ENCODE results near the gene RAB4A. TPM values are rescaled to one million over a fixed set of nuclear protein-coding genes. Genes with fewer than 3 reads are reported as not detected.
"Not testable (repeated sequence)": the region's sequence is repeated elsewhere in the genome, so short reads cannot be mapped to it uniquely, and the experiment has no call there.

The RAB4A gene
- total RNA-seq, 3 donors from 2014 or later (not counting 1 experiment from before 2014, with no cell fraction given), result 31.2 to 47.1 (median 31.6) TPM

DNA sequence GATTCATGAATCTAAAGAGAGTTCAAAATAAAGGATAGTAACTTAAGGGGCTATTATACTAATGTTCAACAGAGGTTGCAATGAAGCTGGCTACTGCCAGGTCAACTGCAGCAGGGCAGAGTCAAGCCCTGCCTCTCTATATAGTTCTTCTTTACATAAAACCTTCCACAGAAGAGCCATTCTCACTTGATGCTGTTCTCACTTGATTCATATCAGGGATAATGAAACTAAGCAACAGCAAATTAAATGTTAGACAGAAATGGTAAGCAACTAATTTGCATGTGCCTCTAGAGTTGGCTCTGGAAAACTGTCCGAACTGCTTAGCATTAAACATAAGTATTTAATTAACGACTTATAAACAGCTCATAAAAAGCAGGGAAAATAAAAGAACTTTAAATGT, 54.5 kb downstream of the RAB4A start:
- Histone ChIP-seq H3K4me1 (ENCODE audit: control insufficient read depth, insufficient read depth, low read length) (no peaks in the 10 kb centered on the region), H3K27ac (ENCODE audit: low read length) (no peak overlapping the region), H3K36me3 (ENCODE audit: control insufficient read depth, insufficient read depth, low read length) (peaks cover 20% of the 10 kb centered on the region), H3K4me3 (ENCODE audit: low read length) (no peak overlapping the region), H3K27me3 (ENCODE audit: control insufficient read depth, insufficient read depth, low read length) (no peaks in the 10 kb centered on the region), H3K9me3 (ENCODE audit: control insufficient read depth, insufficient read depth, low read length) (no peaks in the 10 kb centered on the region)
- peak overlapping the region; percentile 48 to 86 for H3K27ac Mint-ChIP-seq
- H3K27me3 Mint-ChIP-seq (ENCODE audit: low read depth in 2 of 2), result no peaks in the 10 kb centered on the region
- peak in 2 of 3 donors; percentile 45 to 52 for ATAC-seq
- WGBS (ENCODE audit: insufficient coverage), result 83% methylated on average over 2 of the region's 2 CpGs
- peaks cover 8% of the 10 kb centered on the region for H3K36me3 Mint-ChIP-seq
- H3K4me3 Mint-ChIP-seq, result peak overlapping the region; percentile 62
- H3K9me3 Mint-ChIP-seq, result no peaks in the 10 kb centered on the region
- TF ChIP-seq CTCF (IDR thresholded peaks at IDR 0.05), result no peak
- intact Hi-C loops (cut with micrococcal nuclease), result no loop called here
- H3K4me1 Mint-ChIP-seq, result peaks cover 11 to 16% of the 10 kb centered on the region in 2 donors
- no peak for DNase-seq

DNA sequence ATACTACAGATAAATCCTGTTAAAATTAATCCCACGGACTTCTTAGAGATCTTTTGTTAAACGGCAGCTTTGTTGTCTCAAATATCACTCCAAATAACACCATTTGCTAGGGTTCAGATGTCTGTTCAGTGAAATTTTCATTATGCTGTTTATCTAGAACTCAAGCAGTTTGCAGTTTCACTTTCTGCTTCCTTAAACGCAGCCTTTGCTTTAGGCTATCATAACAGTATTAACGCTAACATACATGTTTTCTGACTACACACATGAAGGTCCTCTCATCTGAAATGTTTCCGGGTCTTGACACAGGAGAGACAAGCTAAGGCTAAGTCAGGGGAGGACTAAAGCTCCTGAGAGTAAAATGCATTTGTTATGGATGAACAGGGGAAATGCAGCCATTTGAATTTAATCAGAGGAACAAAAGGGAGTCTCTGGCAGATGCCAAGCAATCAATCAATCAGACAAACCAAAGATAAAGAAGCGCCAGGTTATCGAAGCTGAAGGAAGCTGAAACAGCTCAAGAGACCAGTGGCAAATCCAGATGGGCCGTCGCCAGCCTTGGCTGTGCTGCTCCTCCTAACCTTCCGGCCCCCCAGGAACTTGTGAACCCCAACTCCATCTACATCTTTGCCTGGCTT, 55.1 kb downstream of the RAB4A start:
- Mint-ChIP-seq H3K4me3 (peak overlapping the region; percentile 62), H3K36me3 (peaks cover 8% of the 10 kb centered on the region), H3K9me3 (no peaks in the 10 kb centered on the region), H3K4me1 (peaks cover 11 to 16% of the 10 kb centered on the region in 2 donors), H3K27ac (peak overlapping the region; percentile 48 to 86), H3K27me3 (ENCODE audit: low read depth in 2 of 2) (no peaks in the 10 kb centered on the region)
- no peaks in the 10 kb centered on the region for H3K27me3 ChIP-seq (ENCODE audit: control insufficient read depth, insufficient read depth, low read length)
- intact Hi-C loops (cut with micrococcal nuclease), result no loop called here
- TF ChIP-seq CTCF (IDR thresholded peaks at IDR 0.05), result no peak
- no peaks in the 10 kb centered on the region for H3K4me1 ChIP-seq (ENCODE audit: control insufficient read depth, insufficient read depth, low read length)
- peaks cover 20% of the 10 kb centered on the region for H3K36me3 ChIP-seq (ENCODE audit: control insufficient read depth, insufficient read depth, low read length)
- WGBS (ENCODE audit: insufficient coverage), result 82% methylated on average over 9 of the region's 10 CpGs
- H3K27ac ChIP-seq (ENCODE audit: low read length), result no peak overlapping the region
- ATAC-seq, result peak in 2 of 3 donors; percentile 56 to 62
- no peaks in the 10 kb centered on the region for H3K9me3 ChIP-seq (ENCODE audit: control insufficient read depth, insufficient read depth, low read length)
- H3K4me3 ChIP-seq (ENCODE audit: low read length), result no peak overlapping the region
- no peak for DNase-seq

DNA sequence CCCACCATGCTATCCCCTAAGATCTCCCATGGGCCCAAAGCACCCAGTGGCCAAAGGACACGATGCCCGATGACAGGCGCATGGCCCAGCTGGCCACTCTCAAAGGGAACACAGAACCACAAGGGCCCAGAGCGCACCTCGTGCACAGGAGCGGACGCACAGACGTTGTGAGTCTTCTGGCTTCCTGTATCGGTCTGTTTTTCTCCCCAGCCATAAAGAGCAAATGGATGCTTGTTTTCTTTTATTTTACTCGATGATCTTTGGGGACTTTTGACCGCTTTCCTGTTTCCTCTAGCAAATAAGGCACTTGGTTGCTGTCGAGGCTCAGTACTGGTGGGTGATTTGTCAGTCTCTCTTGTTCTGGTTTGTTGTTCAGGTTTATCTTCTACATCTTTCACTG, 55.7 kb downstream of the RAB4A start:
- no peaks in the 10 kb centered on the region for H3K9me3 Mint-ChIP-seq
- Histone ChIP-seq H3K4me3 (ENCODE audit: low read length) (no peak overlapping the region), H3K9me3 (ENCODE audit: control insufficient read depth, insufficient read depth, low read length) (no peaks in the 10 kb centered on the region), H3K27ac (ENCODE audit: low read length) (no peak overlapping the region), H3K4me1 (ENCODE audit: control insufficient read depth, insufficient read depth, low read length) (no peaks in the 10 kb centered on the region), H3K27me3 (ENCODE audit: control insufficient read depth, insufficient read depth, low read length) (no peaks in the 10 kb centered on the region), H3K36me3 (ENCODE audit: control insufficient read depth, insufficient read depth, low read length) (peaks cover 18% of the 10 kb centered on the region)
- H3K36me3 Mint-ChIP-seq, result peaks cover 6% of the 10 kb centered on the region
- no peaks in the 10 kb centered on the region for H3K27me3 Mint-ChIP-seq (ENCODE audit: low read depth in 2 of 2)
- DNase-seq (peak in 1 of 2 donors; percentile 22), ATAC-seq (no peak)
- WGBS (ENCODE audit: insufficient coverage), result 88% methylated on average over 12 of the region's 12 CpGs
- intact Hi-C loops (cut with micrococcal nuclease), result no loop called here
- H3K27ac Mint-ChIP-seq, result peak overlapping the region in 1 of 2 donors; percentile 86
- H3K4me3 Mint-ChIP-seq, result peak overlapping the region; percentile 62
- TF ChIP-seq CTCF (IDR thresholded peaks at IDR 0.05), result no peak
- H3K4me1 Mint-ChIP-seq, result peaks cover 11 to 16% of the 10 kb centered on the region in 2 donors

DNA sequence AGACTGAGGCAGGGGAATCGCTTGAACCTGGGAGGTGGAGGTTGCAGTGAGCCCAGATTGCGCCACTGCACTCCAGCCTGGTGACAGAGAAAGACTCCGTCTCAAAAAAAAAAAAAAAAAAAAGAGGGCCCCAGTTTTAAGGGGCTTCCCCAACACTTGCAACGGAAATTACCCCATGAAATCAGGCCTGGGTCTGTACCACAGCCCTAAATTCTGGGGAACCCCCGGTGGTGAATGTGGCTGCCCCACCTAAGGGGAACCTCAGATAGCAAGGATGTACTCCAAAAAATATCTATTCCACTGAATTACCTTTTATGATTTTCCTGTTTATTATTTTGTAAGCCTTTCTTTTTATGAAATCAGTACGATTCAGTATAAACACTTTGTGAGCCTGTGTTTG, 56.9 kb downstream of the RAB4A start:
- H3K4me3 Mint-ChIP-seq; intact Hi-C loops (cut with micrococcal nuclease): not testable (repeated sequence)
- ATAC-seq, result peak in 1 of 3 donors; percentile 65

More for the DNA sequence above, 56.9 kb downstream of the RAB4A start:
- WGBS (ENCODE audit: insufficient coverage), result 77% methylated on average over 6 of the region's 6 CpGs
- not testable (repeated sequence) for H3K27ac Mint-ChIP-seq; H3K9me3 ChIP-seq (ENCODE audit: control insufficient read depth, insufficient read depth, low read length); H3K27me3 ChIP-seq (ENCODE audit: control insufficient read depth, insufficient read depth, low read length); H3K36me3 Mint-ChIP-seq; H3K9me3 Mint-ChIP-seq; H3K27me3 Mint-ChIP-seq (ENCODE audit: low read depth in 2 of 2); H3K4me1 ChIP-seq (ENCODE audit: control insufficient read depth, insufficient read depth, low read length); H3K4me3 ChIP-seq (ENCODE audit: low read length); H3K27ac ChIP-seq (ENCODE audit: low read length)
- H3K4me1 Mint-ChIP-seq, result peaks cover 11 to 16% of the 10 kb centered on the region in 2 donors
- peak in 1 of 2 donors; percentile 68 for DNase-seq
- H3K36me3 ChIP-seq (ENCODE audit: control insufficient read depth, insufficient read depth, low read length), result peaks cover 18% of the 10 kb centered on the region
